RWPE2 (cell line): Measurements from ENCODE around the gene EYA2.

Source experiments
- ATAC-seq: fragments of 200-7000 bp; cut with Tn5 transposase; 3 replicates; pipeline ENCODE4 v1.9.1; 2021; ENCODE audit warnings: low read depth
- DNase-seq: peaks from one replicate; pipeline ENCODE4 v3.0.0-alpha.2; 2020; ENCODE audit warnings: low spot score
- H3K27ac ChIP-seq: fragments of 450-650 bp; 2 replicates; pipeline ENCODE4 v1.5.1; 2017; ENCODE audit warnings: mild to moderate bottlenecking; ENCODE audit not compliant: poor library complexity, severe bottlenecking
- H3K27me3 ChIP-seq: fragments of 250-450 bp; sonication (Bioruptor Pico); 2 replicates; pipeline ENCODE4 v1.5.1; 2021; ENCODE audit warnings: mild to moderate bottlenecking, moderate library complexity; ENCODE audit not compliant: insufficient read depth, poor library complexity, severe bottlenecking
- H3K36me3 ChIP-seq: fragments of 250-450 bp; sonication (Bioruptor Pico); 2 replicates; pipeline ENCODE4 v1.5.1; 2020; ENCODE audit warnings: low read depth, mild to moderate bottlenecking, moderate library complexity
- H3K4me1 ChIP-seq: fragments of 250-450 bp; sonication (Bioruptor Pico); 2 replicates; pipeline ENCODE4 v1.5.1; 2021; ENCODE audit warnings: mild to moderate bottlenecking, moderate library complexity; ENCODE audit not compliant: insufficient read depth, poor library complexity, severe bottlenecking
- H3K4me3 ChIP-seq: fragments of 250-450 bp; sonication (Bioruptor Pico); 2 replicates; pipeline ENCODE4 v1.5.1; 2021; ENCODE audit warnings: mild to moderate bottlenecking, moderate library complexity; ENCODE audit not compliant: severe bottlenecking
- H3K9me3 ChIP-seq: fragments of 250-450 bp; sonication (Bioruptor Pico); 2 replicates; pipeline ENCODE4 v1.5.1; 2021; ENCODE audit warnings: mild to moderate bottlenecking, moderate library complexity; ENCODE audit not compliant: severe bottlenecking
- CTCF ChIP-seq: fragments of 450-650 bp; IDR thresholded peaks from one replicate; pipeline ENCODE4 v1.5.1; 2017; ENCODE audit warnings: mild to moderate bottlenecking, moderate library complexity; ENCODE audit not compliant: poor library complexity, severe bottlenecking

EYA2 gene

DNA sequence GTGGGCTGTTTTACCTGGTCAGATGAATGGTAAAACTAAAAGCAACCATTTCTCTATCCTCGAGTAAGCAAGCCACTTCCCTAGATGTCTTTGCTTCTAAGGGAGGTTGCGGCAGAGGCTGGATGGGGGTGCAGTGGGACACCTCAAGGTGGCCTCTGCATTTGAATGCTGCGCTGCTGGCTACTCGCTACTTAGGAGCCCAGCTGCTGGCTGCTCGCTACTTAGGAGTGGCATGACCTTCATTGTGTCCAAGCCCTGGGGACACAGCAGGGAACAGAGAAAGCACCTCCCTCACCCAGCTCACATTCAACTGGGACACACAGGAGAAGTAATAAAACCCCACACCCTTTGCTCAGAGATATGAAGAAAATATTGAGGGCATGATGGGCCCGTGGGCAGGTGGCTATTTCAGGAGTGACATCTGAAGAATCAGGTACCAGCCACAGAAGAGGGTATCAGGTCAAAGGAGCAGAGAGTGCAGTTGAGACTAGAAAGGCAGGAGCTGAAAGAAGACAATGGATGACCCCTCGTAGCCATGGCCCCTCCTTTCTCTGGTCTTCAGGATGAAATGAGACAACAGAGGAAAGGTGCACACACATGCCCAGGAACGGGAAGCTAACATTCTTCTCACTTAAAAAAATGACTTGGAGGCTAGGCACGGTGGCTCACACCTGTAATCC lies 312.5 kb downstream of the EYA2 start:
- DNase-seq: no peak
- H3K4me1 ChIP-seq: peaks cover 6% of the 10 kb centered on the region
- no peak overlapping the region for H3K4me3 ChIP-seq
- no peak overlapping the region for H3K27ac ChIP-seq
- peak; percentile 1; the same call in 1 of the 3 replicates for ATAC-seq
- no peak for TF ChIP-seq CTCF
- peaks cover 36% of the 10 kb centered on the region for H3K36me3 ChIP-seq
- no peaks in the 10 kb centered on the region for H3K9me3 ChIP-seq
- no peaks in the 10 kb centered on the region for H3K27me3 ChIP-seq

DNA sequence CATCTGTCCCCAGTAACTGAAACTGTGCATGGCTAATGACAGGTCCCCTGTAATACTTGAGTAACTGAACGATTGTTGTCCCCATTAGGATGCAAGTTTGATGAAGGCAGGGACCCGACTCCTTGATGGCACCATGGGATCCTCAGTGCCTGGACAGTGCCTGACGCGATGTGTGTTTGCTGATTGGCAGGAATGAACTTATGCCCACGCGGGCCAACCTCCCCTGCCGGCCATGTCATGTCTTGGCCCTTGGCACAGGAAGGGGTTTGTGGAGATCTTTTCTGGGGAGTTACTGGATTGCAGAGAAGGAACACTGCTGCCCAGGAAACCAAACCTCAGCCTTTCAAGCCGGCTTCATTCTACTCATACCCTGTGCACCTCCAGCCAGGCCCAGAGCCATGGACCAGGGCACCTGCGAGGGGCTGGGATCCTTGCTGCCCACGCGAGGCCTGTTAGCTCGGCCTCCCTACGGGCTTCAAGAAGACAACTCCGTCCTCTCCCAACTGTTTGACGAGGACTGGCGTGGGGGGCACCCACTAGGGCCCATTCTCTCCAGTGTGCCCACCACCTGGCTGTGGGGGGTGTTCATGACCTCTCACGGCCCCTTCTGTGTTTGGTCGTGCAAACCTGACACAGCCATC lies 314.0 kb downstream of the EYA2 start:
- ATAC-seq (no peak), DNase-seq (no peak)
- Histone ChIP-seq H3K27ac (no peak overlapping the region), H3K4me1 (peaks cover 6% of the 10 kb centered on the region), H3K27me3 (no peaks in the 10 kb centered on the region), H3K4me3 (no peak overlapping the region), H3K9me3 (no peaks in the 10 kb centered on the region), H3K36me3 (peaks cover 51% of the 10 kb centered on the region)
- TF ChIP-seq CTCF: no peak

DNA sequence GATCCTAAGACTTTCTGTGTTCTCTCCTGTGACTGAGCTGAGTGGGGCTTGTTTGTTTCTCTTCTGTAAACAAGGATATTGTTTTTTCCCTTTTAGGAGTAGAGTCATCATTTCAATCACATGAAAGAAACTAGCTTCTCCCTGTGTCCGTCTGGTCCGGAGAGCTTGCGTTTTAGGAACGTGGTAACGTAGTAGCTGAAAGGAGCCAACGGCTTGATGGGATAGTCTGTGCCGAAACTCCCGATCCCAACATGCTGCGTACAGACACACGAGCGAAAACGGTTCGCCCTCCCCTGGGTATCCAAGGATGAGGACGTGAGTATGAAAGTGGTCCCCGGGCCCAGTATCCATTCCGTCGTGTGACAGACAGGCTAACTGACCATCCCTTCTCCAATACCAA lies 315.3 kb downstream of the EYA2 start:
- no peak for DNase-seq
- Histone ChIP-seq H3K27ac (no peak overlapping the region), H3K9me3 (no peaks in the 10 kb centered on the region), H3K4me1 (no peaks in the 10 kb centered on the region), H3K4me3 (no peak overlapping the region), H3K27me3 (no peaks in the 10 kb centered on the region), H3K36me3 (peaks cover 64% of the 10 kb centered on the region)
- no peak for TF ChIP-seq CTCF
- no peak for ATAC-seq

DNA sequence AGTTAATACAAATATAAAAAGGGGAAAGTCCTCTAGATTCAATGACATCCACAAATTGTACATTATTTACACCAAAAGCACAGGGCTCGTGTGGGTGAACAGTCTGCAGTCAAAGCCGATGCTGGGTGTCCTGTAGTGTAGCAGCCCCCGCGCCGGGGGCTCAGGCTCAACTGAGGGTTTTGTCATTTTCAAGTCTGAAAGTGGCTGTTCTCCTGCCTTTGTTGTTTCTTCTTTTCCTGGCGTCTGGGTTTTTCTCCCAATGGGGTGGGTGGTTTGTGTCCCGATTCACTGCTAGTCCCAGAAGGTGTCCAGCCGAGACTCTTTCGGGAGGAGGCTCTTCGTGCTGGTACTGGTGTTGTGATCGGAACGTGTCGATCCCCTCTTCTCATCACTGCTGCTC lies 315.8 kb downstream of the EYA2 start:
- Histone ChIP-seq H3K27ac (no peak overlapping the region), H3K27me3 (no peaks in the 10 kb centered on the region), H3K36me3 (peaks cover 69% of the 10 kb centered on the region), H3K9me3 (no peaks in the 10 kb centered on the region), H3K4me1 (no peaks in the 10 kb centered on the region), H3K4me3 (no peak overlapping the region)
- TF ChIP-seq CTCF: no peak
- ATAC-seq: no peak
- DNase-seq: no peak

GRCh38 chr20:47211036-47211435 lies 316.4 kb downstream of the EYA2 start:
- H3K4me3 ChIP-seq: no peak overlapping the region
- no peaks in the 10 kb centered on the region for H3K27me3 ChIP-seq
- TF ChIP-seq CTCF: no peak
- H3K36me3 ChIP-seq: peaks cover 75% of the 10 kb centered on the region
- DNase-seq (no peak), ATAC-seq (no peak)
- H3K27ac ChIP-seq: no peak overlapping the region
- H3K4me1 ChIP-seq: no peaks in the 10 kb centered on the region
- H3K9me3 ChIP-seq: no peaks in the 10 kb centered on the region
